HCT116 (cell line): ENCODE results near the gene NRBF2.
"Not testable (repeated sequence)": the region's sequence is repeated elsewhere in the genome, so short reads cannot be mapped to it uniquely, and the experiment has no call there.

ENCODE experiments used
- ATF3 ChIP-seq: IDR thresholded peaks from 2 replicates; pipeline ENCODE4 v1.6.1; 2012
- CEBPB ChIP-seq: IDR thresholded peaks from 2 replicates; pipeline ENCODE4 v1.6.1; 2012; ENCODE audit warnings: low read depth
- EGR1 ChIP-seq: IDR thresholded peaks from 2 replicates; pipeline ENCODE4 v1.6.1; 2012; ENCODE audit warnings: low read depth
- EZH2 ChIP-seq: fragments of 200-600 bp; sonication (generic); IDR thresholded peaks from 2 replicates; pipeline ENCODE4 v1.6.1; 2017; ENCODE audit warnings: antibody characterized with exemption, mixed run types
- EZH2phosphoT487 ChIP-seq: fragments of 200-600 bp; IDR thresholded peaks from 2 replicates; pipeline ENCODE4 v1.6.1; 2018; ENCODE audit warnings: antibody characterized with exemption, borderline replicate concordance
- FOSL1 ChIP-seq: IDR thresholded peaks from 2 replicates; pipeline ENCODE4 v1.6.1; 2012; ENCODE audit warnings: low read depth
- JUND ChIP-seq: IDR thresholded peaks from 2 replicates; pipeline ENCODE4 v1.6.1; 2012
- POLR2A ChIP-seq: IDR thresholded peaks from 2 replicates; pipeline ENCODE4 v1.7.0; 2011; ENCODE audit warnings: borderline replicate concordance; ENCODE audit not compliant: insufficient read depth, insufficient read length; ENCODE audit errors: extremely low read depth
- POLR2AphosphoS5 ChIP-seq: IDR thresholded peaks from 2 replicates; pipeline ENCODE4 v1.6.1; 2011; ENCODE audit warnings: mild to moderate bottlenecking, low read depth, low read length, moderate library complexity
- SIN3A ChIP-seq: IDR thresholded peaks from 2 replicates; pipeline ENCODE4 v1.6.1; 2012; ENCODE audit warnings: low read depth
- SP1 ChIP-seq: IDR thresholded peaks from 2 replicates; pipeline ENCODE4 v1.6.1; 2012; ENCODE audit warnings: low read depth
- TCF7L2 ChIP-seq: IDR thresholded peaks from 2 replicates; pipeline ENCODE4 v1.7.0; 2011; ENCODE audit warnings: borderline replicate concordance, inconsistent platforms; ENCODE audit not compliant: insufficient read depth, insufficient read length; ENCODE audit errors: extremely low read depth
- YY1 ChIP-seq: IDR thresholded peaks from 2 replicates; pipeline ENCODE4 v1.6.1; 2011; ENCODE audit warnings: low read length, low read depth, moderate library complexity, mild to moderate bottlenecking; ENCODE audit not compliant: insufficient replicate concordance; ENCODE audit errors: extremely low read depth
- TF ChIP-seq, protein P1 (sequence below), 3 experiments: fragments of 200-600 bp in 1 of 3; sonication (generic) in 1 of 3; IDR thresholded peaks in 2 of 3; conservative IDR thresholded peaks in 1 of 3; 2 replicates each; pipeline ENCODE4 v1.5.1; 2012 to 2017; ENCODE audit warnings: low read depth in 2 of 3, low read length in 2 of 3, antibody characterized with exemption in 1 of 3, borderline replicate concordance in 1 of 3, control low read depth in 1 of 3, mild to moderate bottlenecking in 1 of 3, mixed read lengths in 1 of 3, mixed run types in 1 of 3, moderate library complexity in 1 of 3; ENCODE audit not compliant: insufficient read depth in 1 of 3

DNA sequence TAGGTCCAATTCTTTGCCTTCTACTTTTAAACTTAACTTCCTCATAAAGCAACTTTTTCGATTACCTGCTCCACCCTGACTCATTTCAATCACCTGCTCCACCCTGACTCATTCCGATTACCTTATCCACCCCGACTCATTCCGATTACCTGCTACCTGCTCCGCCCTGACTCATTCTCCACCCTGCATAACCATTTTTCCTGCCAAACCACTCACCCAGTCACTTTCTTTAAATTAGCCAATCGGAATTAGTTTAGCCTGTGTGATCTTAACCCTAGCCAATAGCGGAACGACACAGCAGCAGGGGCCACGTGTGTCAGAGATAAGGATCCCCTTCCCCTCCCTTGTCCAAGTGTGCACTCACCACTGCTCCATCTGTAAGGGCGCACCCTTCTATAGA is 32.0 kb upstream of the NRBF2 start:
- TF ChIP-seq POLR2AphosphoS5, CEBPB, YY1, POLR2A, SIN3A, EZH2phosphoT487, ATF3, FOSL1, EGR1, EZH2, TCF7L2, SP1, JUND: not testable (repeated sequence)
- TF ChIP-seq, protein P1, sequence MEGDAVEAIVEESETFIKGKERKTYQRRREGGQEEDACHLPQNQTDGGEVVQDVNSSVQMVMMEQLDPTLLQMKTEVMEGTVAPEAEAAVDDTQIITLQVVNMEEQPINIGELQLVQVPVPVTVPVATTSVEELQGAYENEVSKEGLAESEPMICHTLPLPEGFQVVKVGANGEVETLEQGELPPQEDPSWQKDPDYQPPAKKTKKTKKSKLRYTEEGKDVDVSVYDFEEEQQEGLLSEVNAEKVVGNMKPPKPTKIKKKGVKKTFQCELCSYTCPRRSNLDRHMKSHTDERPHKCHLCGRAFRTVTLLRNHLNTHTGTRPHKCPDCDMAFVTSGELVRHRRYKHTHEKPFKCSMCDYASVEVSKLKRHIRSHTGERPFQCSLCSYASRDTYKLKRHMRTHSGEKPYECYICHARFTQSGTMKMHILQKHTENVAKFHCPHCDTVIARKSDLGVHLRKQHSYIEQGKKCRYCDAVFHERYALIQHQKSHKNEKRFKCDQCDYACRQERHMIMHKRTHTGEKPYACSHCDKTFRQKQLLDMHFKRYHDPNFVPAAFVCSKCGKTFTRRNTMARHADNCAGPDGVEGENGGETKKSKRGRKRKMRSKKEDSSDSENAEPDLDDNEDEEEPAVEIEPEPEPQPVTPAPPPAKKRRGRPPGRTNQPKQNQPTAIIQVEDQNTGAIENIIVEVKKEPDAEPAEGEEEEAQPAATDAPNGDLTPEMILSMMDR (IDR thresholded peaks at IDR 0.05 in 2 of 3, conservative IDR thresholded peaks at IDR 0.05 in 1 of 3; ENCODE audit: borderline replicate concordance in 1 of 3, insufficient read depth in 1 of 3, low read depth in 2 of 3, low read length in 2 of 3) = not testable (repeated sequence)
